ENCODE measurements around the gene PRORP. TPM values are rescaled to one million over a fixed set of nuclear protein-coding genes. Genes with fewer than 3 reads are reported as not detected.

Gene PRORP
- total and polyA plus RNA-seq, 2 of the 8 experiments (the other 6 are each of a cell fraction or from before 2014, with no cell fraction given): 30.0 to 44.8 TPM

- TF ChIP-seq, protein P1, sequence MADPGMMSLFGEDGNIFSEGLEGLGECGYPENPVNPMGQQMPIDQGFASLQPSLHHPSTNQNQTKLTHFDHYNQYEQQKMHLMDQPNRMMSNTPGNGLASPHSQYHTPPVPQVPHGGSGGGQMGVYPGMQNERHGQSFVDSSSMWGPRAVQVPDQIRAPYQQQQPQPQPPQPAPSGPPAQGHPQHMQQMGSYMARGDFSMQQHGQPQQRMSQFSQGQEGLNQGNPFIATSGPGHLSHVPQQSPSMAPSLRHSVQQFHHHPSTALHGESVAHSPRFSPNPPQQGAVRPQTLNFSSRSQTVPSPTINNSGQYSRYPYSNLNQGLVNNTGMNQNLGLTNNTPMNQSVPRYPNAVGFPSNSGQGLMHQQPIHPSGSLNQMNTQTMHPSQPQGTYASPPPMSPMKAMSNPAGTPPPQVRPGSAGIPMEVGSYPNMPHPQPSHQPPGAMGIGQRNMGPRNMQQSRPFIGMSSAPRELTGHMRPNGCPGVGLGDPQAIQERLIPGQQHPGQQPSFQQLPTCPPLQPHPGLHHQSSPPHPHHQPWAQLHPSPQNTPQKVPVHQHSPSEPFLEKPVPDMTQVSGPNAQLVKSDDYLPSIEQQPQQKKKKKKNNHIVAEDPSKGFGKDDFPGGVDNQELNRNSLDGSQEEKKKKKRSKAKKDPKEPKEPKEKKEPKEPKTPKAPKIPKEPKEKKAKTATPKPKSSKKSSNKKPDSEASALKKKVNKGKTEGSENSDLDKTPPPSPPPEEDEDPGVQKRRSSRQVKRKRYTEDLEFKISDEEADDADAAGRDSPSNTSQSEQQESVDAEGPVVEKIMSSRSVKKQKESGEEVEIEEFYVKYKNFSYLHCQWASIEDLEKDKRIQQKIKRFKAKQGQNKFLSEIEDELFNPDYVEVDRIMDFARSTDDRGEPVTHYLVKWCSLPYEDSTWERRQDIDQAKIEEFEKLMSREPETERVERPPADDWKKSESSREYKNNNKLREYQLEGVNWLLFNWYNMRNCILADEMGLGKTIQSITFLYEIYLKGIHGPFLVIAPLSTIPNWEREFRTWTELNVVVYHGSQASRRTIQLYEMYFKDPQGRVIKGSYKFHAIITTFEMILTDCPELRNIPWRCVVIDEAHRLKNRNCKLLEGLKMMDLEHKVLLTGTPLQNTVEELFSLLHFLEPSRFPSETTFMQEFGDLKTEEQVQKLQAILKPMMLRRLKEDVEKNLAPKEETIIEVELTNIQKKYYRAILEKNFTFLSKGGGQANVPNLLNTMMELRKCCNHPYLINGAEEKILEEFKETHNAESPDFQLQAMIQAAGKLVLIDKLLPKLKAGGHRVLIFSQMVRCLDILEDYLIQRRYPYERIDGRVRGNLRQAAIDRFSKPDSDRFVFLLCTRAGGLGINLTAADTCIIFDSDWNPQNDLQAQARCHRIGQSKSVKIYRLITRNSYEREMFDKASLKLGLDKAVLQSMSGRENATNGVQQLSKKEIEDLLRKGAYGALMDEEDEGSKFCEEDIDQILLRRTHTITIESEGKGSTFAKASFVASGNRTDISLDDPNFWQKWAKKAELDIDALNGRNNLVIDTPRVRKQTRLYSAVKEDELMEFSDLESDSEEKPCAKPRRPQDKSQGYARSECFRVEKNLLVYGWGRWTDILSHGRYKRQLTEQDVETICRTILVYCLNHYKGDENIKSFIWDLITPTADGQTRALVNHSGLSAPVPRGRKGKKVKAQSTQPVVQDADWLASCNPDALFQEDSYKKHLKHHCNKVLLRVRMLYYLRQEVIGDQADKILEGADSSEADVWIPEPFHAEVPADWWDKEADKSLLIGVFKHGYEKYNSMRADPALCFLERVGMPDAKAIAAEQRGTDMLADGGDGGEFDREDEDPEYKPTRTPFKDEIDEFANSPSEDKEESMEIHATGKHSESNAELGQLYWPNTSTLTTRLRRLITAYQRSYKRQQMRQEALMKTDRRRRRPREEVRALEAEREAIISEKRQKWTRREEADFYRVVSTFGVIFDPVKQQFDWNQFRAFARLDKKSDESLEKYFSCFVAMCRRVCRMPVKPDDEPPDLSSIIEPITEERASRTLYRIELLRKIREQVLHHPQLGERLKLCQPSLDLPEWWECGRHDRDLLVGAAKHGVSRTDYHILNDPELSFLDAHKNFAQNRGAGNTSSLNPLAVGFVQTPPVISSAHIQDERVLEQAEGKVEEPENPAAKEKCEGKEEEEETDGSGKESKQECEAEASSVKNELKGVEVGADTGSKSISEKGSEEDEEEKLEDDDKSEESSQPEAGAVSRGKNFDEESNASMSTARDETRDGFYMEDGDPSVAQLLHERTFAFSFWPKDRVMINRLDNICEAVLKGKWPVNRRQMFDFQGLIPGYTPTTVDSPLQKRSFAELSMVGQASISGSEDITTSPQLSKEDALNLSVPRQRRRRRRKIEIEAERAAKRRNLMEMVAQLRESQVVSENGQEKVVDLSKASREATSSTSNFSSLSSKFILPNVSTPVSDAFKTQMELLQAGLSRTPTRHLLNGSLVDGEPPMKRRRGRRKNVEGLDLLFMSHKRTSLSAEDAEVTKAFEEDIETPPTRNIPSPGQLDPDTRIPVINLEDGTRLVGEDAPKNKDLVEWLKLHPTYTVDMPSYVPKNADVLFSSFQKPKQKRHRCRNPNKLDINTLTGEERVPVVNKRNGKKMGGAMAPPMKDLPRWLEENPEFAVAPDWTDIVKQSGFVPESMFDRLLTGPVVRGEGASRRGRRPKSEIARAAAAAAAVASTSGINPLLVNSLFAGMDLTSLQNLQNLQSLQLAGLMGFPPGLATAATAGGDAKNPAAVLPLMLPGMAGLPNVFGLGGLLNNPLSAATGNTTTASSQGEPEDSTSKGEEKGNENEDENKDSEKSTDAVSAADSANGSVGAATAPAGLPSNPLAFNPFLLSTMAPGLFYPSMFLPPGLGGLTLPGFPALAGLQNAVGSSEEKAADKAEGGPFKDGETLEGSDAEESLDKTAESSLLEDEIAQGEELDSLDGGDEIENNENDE (IDR thresholded peaks at IDR 0.05; ENCODE audit: insufficient replicate concordance, low read length): no peak
- TF ChIP-seq EZH2 (IDR thresholded peaks at IDR 0.05; ENCODE audit: low read depth, low read length, severe bottlenecking) (no peak), SUZ12 (IDR thresholded peaks at IDR 0.05; ENCODE audit: low read length) (no peak), SP4 (IDR thresholded peaks at IDR 0.05; ENCODE audit: low read length) (no peak), TEAD4 (IDR thresholded peaks at IDR 0.05; ENCODE audit: low read depth, low read length) (no peak), SIX5 (IDR thresholded peaks at IDR 0.05; ENCODE audit: low read depth, low read length) (no peak), CREB1 (IDR thresholded peaks at IDR 0.05) (no peak), PHF8 (conservative IDR thresholded peaks at IDR 0.05; ENCODE audit: low read depth, low read length) (no peak)
Observed at GRCh38 chr14:35158491-35158890, 36.1 kb downstream of the PRORP start (continued).

Data from H1 (cell line).